ENCODE results near the gene DENND5B. TPM values are rescaled to one million over a fixed set of nuclear protein-coding genes. Genes with fewer than 3 reads are reported as not detected.

DENND5B gene
- total and polyA plus RNA-seq, 11 donors: 8.2 to 58.9 (median 44.0) TPM

GRCh38 chr12:31485571-31485970, 105.4 kb downstream of the DENND5B start:
- ATAC-seq: peak; percentile 46 to 79 (median 74)
- Histone ChIP-seq H3K36me3 (peaks cover 0 to 9% (median 0%) of the 10 kb centered on the region in 9 donors), H3K27ac (peak overlapping the region in 1 of 12 donors; percentile 33), H3K9me3 (no peaks in the 10 kb centered on the region), H3K27me3 (no peaks in the 10 kb centered on the region), H3K4me1 (peaks cover 0 to 12% (median 3%) of the 10 kb centered on the region in 12 donors), H3K4me3 (no peak overlapping the region)
- no peak for DNase-seq
- no peak for TF ChIP-seq CTCF (IDR thresholded peaks at IDR 0.05)
- intact Hi-C loops (cut with DNase I): no loop called here

- DNase-seq (no peak), ATAC-seq (peak in 1 of 4 donors; percentile 45)
- no peaks in the 10 kb centered on the region for H3K9me3 ChIP-seq
- no peak overlapping the region for H3K27ac ChIP-seq
- H3K27me3 ChIP-seq: no peaks in the 10 kb centered on the region
- H3K4me3 ChIP-seq: no peak overlapping the region
- H3K36me3 ChIP-seq: peaks cover 0 to 18% (median 4%) of the 10 kb centered on the region in 9 donors
- H3K4me1 ChIP-seq: peaks cover 0 to 21% (median 4%) of the 10 kb centered on the region in 12 donors
- intact Hi-C loops (cut with DNase I): no loop called here
- TF ChIP-seq CTCF (IDR thresholded peaks at IDR 0.05): no peak
- TF ChIP-seq POLR2A (IDR thresholded peaks at IDR 0.05): no peak
- 84 to 90% (median 86%) methylated on average over 3 of the region's 3 CpGs for WGBS, 4 donors
These were observed 108.1 kb downstream of the DENND5B start for GRCh38 chr12:31482816-31483215.

- WGBS, 4 donors: 57 to 67% (median 59%) methylated on average over 3 of the region's 3 CpGs
- no peak overlapping the region for H3K27ac ChIP-seq
- no peak for TF ChIP-seq POLR2A (IDR thresholded peaks at IDR 0.05)
- no peak for TF ChIP-seq CTCF (IDR thresholded peaks at IDR 0.05)
These were observed 109.5 kb downstream of the DENND5B start for GRCh38 chr12:31481415-31481814.

GRCh38 chr12:31479516-31480210, 111.3 kb downstream of the DENND5B start:
- intact Hi-C loops (cut with DNase I): loop anchor here in 2 of 10 donors (10.0 kb wide), 2 partner anchors 105 to 155 kb away; no protein-coding TSS in a partner anchor
- Histone ChIP-seq H3K27ac (no peak overlapping the region), H3K4me3 (no peak overlapping the region), H3K9me3 (no peaks in the 10 kb centered on the region), H3K36me3 (peaks cover 0 to 18% (median 4%) of the 10 kb centered on the region in 9 donors), H3K4me1 (peaks cover 0 to 26% (median 2%) of the 10 kb centered on the region in 12 donors), H3K27me3 (no peaks in the 10 kb centered on the region)
- DNase-seq (no peak), ATAC-seq (no peak)
- TF ChIP-seq CTCF (IDR thresholded peaks at IDR 0.05) (no peak), POLR2A (IDR thresholded peaks at IDR 0.05) (no peak)
- 87 to 99% (median 91%) methylated on average over 5 of the region's 5 CpGs for WGBS, 4 donors

More at GRCh38 chr12:31481415-31481814, 109.5 kb downstream of the DENND5B start:
- no peak for DNase-seq
- H3K9me3 ChIP-seq: no peaks in the 10 kb centered on the region
- no peak overlapping the region for H3K4me3 ChIP-seq
- H3K4me1 ChIP-seq: peaks cover 0 to 21% (median 4%) of the 10 kb centered on the region in 12 donors
- peaks cover 0 to 18% (median 4%) of the 10 kb centered on the region in 9 donors for H3K36me3 ChIP-seq
- ATAC-seq: no peak
- intact Hi-C loops (cut with DNase I): no loop called here
- no peaks in the 10 kb centered on the region for H3K27me3 ChIP-seq

Measured in heart left ventricle (tissue), 16 donors.